GM21619 (cell line): Measurements from ENCODE around the gene PPP1R13L.
"Not testable (repeated sequence)": the region's sequence is repeated elsewhere in the genome, so short reads cannot be mapped to it uniquely, and the experiment has no call there.

Source experiments
- ATAC-seq: cut with Tn5 transposase; IDR thresholded peaks from one replicate; pipeline ENCODE4 v1.9.1; 2021; ENCODE audit not compliant: unreplicated experiment

PPP1R13L gene

GRCh38 chr19:45404557-45405434 is at the start of gene PPP1R13L:
PPP1R13L (minus strand) TSS chr19:45405069; CDS start chr19:45398318, 6,751 bp downstream.
- ATAC-seq, result peak; percentile 40

GRCh38 chr19:45451850-45452387 is 47.0 kb upstream of the PPP1R13L start:
- no peak for ATAC-seq

- no peak for ATAC-seq
These were observed 46.4 kb upstream of the PPP1R13L start for GRCh38 chr19:45451131-45451849.

GRCh38 chr19:45450012-45450333 is 45.1 kb upstream of the PPP1R13L start:
- ATAC-seq, result no peak

GRCh38 chr19:45448887-45449299 is 44.0 kb upstream of the PPP1R13L start:
- no peak for ATAC-seq

- ATAC-seq, result no peak
These were observed 43.5 kb upstream of the PPP1R13L start for GRCh38 chr19:45448425-45448756.

- ATAC-seq, result no peak
These were observed 42.1 kb upstream of the PPP1R13L start for GRCh38 chr19:45446944-45447343.

- ATAC-seq, result no peak
These were observed 41.4 kb upstream of the PPP1R13L start for GRCh38 chr19:45446295-45446694.

GRCh38 chr19:45445139-45445538 is 40.3 kb upstream of the PPP1R13L start:
- no peak for ATAC-seq

GRCh38 chr19:45444318-45445041 is 39.6 kb upstream of the PPP1R13L start:
- ATAC-seq, result peak; percentile 33

GRCh38 chr19:45443462-45444317 is 38.8 kb upstream of the PPP1R13L start:
- no peak for ATAC-seq

- no peak for ATAC-seq
These were observed 38.1 kb upstream of the PPP1R13L start for GRCh38 chr19:45442778-45443461.

- no peak for ATAC-seq
These were observed 37.5 kb upstream of the PPP1R13L start for GRCh38 chr19:45442408-45442777.

- ATAC-seq, result no peak
These were observed 36.2 kb upstream of the PPP1R13L start for GRCh38 chr19:45440873-45441654.

- ATAC-seq, result no peak
These were observed 35.4 kb upstream of the PPP1R13L start for GRCh38 chr19:45440259-45440638.

GRCh38 chr19:45439569-45440258 is 34.8 kb upstream of the PPP1R13L start:
- ATAC-seq, result peak; percentile 44

GRCh38 chr19:45439190-45439568 is 34.3 kb upstream of the PPP1R13L start:
- ATAC-seq, result no peak

GRCh38 chr19:45437328-45437727 is 32.5 kb upstream of the PPP1R13L start:
- ATAC-seq, result no peak

- ATAC-seq, result not testable (repeated sequence)
These were observed 27.7 kb upstream of the PPP1R13L start for GRCh38 chr19:45432543-45432942.
